DMS53 treated with DMSO at 0.1 percent for 48 hours (cell line): ENCODE results near the gene ATXN1.

Experiments used
- DNase-seq: peaks from one replicate; lab custom pipeline; 2025; ENCODE audit not compliant: unreplicated experiment; lab: John Stamatoyannopoulos, UW

ATXN1 gene

DNA sequence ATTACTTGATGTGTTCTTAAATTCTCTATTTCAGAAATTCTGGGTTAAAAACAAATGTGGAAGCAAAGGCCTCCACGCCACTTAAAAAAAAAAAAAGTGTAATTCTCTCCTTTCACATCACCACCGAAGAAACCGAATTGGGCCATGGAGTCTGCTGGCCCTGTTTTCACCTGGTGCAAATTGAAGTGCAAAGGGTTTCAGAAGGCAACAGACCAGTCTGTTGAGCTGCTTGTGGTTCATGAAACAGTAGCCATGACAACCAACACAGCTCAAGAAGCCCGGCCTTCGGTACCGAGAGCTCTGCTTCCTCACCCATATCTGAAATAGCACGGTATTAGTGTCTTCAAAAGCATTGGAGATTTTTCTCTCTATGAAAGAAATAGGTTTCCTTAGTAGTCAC lies 459.7 kb downstream of the ATXN1 start:
- no peak for DNase-seq

DNA sequence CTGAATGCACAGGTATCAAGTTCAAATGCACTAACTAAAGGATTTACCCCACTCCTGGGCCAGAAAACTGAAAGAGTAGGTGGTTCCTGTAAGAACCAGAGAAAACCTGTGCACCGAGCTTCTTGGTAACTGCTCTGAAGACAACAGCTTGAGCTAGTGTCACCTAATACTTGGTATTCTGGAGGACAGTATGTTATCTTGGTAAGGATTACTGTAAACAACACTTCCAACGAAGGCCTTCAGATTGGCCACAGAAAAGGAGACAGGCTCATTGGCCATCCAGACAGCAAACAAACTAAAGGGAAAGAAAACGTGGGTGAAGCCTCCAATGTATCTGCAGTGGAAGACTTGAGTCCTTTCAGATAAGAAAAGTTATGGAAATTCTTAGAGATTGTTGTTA lies 461.4 kb downstream of the ATXN1 start:
- DNase-seq: no peak

DNA sequence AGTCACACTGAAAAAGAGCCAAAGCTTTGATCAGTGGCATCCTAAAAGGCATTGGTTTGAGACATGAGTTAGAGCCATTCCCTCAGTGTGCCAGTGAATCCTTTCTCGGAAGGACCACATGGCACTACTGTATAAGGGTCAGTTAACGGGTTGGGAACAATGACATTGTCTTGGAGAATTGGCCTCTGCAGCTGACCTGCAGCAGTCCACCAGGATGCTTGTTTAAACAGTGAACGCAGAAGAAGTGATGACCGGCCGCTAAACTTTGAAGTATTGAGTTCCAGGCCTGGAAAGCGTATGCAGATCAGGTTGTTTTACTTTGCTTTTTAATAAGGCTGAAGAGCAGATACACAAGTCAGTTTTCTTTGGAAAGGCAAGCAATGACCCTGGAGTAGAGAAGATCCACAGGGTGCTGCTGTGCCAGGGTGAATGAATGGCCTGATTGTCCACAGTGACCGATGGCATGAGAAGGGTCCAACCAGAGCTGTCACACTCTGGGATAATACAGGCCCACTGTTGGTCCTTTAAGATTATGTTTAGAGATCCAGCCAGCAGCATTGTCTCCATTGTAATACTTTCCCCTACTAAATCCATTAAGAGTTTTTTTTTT lies 465.1 kb downstream of the ATXN1 start:
- DNase-seq: no peak

DNA sequence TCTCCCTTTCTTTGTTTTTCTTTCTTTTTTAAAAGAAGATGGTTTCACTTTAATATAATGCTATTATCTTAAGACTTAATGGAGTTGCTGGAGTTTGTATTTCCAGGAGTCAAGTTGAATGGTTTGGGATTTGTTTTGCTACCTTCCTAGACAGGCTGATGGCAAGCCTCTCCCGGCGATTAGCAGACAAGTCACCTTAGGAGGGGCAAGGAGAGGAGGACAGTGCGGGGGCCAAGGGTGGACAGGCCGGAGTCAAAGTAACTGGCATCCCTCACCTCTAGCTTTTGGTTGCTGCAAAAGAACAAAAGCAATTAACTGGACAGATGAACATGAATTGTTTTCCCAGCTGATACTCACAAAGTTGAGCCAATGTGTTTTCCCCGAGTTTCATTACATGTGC lies 465.8 kb downstream of the ATXN1 start:
- no peak for DNase-seq

DNA sequence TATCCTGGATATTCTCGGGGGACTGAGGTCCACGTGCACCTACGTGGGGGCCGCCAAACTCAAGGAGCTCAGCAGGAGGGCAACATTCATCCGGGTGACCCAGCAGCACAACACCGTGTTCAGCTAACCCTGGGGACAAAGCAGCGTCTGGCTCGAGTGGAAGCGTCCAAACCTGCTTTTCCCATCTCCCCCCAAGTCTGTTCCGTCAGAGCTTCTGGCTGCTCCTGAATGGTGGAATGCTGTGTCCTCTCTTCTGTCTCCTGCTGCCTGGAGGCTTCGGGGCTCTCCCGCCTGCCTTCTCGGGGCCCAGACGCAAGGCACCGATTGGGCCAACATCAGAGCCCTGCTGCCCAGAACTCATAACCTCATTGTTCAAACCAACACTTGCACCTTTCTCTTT lies 466.2 kb downstream of the ATXN1 start:
- DNase-seq: no peak

DNA sequence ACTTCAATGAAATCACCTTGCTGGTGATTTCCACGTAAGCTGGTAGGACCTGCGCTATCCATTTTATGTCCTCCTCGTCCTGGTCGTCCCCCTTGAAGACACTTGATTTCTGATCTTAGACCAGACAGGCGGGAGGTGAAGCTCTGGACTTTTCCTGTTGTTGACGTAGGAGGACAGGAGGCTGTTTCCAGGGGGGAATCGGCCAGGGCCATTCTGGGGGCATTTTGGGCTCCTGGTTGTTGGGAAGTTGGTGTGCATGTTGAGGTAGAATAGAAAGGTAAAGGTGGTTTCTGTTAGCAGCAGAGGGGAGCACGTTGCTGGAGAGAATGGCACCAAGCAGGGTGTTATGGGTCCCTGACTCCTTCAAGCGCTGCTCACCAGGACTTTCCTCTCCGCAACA lies 466.9 kb downstream of the ATXN1 start:
- no peak for DNase-seq

DNA sequence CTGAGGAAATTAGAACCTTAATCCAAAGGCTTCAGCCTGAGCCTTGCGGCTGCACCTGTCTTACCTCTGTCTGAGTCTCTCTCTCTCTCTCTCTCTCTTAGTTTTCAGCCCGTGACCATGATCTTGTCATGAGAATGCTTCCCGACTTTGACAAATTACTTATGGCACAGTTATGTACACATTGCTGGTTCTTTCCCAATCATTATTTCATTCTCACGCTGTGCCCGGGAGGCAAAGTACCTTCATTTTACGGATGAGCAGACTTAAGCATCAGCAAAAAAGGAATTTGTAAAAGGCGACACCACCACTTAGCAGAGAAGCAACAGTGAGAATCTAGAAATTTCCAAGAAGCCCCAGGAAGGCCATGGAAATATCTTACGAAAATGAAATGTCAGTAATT lies 468.3 kb downstream of the ATXN1 start:
- DNase-seq: no peak

DNA sequence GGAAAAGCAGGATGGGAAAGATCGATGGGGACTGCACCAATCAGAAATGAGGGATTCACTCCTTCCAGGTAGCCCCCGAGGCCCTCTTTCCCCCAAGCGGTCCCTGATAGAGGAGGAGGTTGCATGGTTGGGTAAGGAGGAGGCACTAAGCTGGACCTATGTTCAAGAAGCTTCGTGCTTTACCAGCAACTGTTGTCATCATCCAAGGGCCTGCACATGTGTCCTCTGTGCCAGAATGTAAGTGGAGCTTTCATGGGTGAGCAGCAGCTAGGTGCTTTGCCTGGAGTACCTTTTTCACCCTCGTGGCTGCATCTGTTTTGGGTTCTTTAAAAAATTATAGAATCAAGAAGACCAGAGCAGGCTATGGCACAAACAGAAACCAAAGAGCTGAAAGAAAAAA lies 468.8 kb downstream of the ATXN1 start:
- DNase-seq: no peak

DNA sequence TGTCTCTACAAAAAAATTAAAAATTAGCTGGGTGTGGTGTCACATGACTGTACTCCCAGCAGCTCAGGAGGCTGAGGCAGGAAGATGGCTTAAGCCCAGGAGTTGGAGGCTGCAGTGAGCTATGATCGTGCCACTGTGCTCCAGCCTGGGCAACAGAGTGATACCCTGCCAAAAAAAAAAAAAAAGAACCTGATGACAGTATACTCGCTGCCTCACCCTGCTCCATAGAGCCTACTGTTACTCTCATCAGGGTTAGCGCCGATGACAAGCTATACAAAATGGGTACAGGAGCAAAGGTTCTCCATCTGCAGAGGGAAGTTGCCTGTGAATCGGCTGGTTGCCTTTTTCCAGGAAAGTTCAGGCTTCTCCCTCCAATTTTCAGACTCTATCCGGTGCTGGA lies 469.5 kb downstream of the ATXN1 start:
- no peak for DNase-seq

DNA sequence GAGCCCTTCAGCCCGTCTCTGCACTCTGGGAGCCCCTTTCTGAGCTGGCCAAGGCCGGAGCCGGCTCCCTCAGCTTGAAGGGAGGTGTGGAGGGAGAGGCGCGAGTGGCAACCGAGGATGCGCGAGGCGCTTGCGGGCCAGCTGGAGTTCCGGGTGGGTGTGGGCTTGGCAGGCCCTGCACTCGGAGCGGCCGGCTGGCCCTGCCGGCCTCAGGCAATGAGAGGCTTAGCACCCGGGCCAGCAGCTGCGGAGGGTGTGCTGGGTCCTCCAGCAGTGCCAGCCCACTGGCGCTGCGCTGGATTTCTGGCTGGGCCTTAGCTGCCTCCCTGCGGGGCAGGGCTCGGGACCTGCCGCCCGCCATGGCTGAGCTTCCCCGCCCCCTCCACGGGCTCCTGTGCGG lies 473.1 kb downstream of the ATXN1 start:
- DNase-seq: no peak

DNA sequence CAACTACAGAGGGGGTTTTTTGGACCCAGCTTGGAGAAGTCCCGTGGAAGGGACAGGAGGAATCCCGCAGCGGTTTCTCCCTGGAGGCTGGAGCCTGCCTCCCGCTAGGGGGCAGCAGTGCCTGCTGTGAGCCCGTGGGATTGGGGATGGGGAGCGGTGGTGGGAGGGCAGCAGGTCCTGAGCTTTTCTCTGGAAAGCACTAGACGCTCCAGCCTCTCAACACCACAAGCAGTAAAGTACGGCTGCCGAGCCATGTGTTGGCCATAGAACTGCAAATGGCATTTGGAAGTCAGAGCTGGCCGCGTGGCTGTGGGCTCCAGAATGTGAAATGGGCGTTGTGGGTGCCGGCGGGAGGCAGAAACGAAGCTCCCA lies 475.1 kb downstream of the ATXN1 start:
- no peak for DNase-seq

DNA sequence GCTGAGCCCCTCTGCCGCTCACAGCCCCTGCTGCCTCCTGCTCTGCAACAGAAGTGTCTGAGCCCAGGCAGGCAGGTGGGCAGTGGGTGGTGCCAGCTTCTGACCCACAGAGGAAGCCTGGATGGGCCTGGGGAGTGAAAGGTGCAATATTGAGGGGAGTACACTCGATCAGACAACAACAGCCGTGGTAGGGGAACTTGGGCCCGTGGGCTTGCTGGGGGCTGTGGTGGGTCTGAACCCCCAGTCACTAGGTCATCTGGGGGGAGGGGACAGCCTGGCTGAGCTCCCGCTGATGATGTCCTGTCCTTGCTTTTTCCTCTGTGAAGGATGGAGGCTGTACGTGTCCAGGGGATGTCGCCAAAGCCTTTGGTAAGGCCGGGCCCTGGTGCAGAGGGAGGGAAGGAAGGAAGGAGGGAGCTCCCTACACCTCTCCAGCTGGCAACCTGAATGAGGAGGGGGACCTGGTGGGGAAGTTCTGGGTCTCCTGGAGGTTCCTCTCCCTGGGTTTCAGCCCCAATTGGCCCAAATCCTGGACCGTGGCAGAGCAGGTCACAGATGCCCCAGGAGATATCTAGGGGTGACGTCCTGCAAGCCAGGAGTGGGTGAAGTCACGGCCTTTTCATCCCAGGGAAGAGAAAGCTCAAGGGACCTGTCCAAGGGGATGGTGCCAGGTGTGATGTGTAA lies 475.7 kb downstream of the ATXN1 start:
- no peak for DNase-seq

DNA sequence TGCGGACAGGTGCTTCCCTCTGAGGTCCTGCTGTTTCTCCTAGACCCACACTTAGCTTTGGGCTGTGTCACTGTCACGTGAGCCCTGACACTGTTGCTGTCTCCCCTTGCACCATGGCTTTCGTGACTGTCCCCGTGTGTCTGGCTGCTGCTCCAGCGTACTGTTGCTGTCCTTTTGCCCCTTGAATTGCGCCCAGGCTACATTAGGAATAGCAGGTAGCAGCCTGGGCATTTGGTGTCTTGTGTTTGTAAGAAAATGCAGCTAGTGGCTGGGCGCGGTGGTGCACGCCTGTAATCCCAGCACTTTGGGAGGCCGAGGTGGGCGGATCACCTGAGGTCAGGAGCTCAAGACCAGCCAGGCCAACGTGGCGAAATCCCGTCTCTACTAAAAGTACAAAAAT lies 476.8 kb downstream of the ATXN1 start:
- DNase-seq: no peak

DNA sequence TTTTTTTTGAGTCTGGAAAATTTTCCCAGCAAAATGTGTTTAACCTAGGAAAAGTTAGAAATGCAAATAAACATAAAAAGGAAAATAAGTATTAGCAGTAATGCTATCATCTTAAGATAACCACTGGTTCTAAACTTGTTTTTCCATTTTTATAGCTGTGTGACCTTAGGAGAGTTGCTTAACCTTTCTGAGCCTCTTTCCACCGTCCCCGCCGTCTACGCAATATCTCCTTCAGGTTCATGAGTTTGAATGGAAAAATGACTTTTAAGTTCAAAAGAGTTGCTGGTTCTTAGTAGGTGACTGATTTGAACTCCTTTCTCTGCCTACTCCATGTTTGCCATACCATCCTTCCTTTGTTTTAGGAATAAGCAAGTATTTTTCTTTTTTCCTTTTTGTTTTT lies 478.9 kb downstream of the ATXN1 start:
- DNase-seq: no peak

DNA sequence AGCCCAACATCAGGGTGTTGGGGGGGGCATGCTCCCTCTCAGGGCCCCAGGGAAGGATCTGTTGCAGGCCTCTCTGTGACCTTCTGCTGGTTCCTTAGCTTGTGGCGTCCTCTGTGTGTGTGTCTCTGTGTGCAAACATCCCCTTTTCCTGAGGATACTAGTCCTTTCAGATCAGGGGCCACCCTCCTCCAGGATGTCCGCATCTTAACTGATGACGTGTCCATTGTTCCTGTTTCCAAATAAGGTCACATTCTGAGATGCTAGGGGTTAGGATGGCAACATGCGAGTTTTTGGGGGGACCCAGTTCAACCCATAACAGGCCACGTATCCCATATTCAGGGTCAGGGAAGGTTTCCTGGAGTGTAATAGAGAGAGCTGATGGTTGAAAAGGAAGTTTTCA lies 482.0 kb downstream of the ATXN1 start:
- no peak for DNase-seq

DNA sequence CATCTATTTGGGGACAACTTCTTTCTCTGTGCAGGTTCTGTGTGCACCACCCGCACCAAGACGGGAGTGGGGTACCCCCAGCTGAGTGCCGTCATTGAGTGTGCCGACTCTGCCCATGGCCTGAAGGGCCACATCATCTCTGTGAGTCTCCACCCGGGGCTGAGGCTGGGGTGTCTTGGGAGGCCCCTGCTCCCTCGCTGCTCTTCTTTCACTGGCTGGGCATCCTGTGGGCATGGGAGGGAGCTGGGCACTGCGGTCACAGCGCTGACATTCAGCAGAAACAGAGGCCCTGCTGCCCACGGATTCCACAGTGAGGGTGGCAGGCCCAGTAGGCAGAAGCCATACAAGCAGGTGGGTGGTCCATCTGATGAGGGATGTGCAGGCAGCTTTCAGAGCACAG lies 482.5 kb downstream of the ATXN1 start:
- no peak for DNase-seq

DNA sequence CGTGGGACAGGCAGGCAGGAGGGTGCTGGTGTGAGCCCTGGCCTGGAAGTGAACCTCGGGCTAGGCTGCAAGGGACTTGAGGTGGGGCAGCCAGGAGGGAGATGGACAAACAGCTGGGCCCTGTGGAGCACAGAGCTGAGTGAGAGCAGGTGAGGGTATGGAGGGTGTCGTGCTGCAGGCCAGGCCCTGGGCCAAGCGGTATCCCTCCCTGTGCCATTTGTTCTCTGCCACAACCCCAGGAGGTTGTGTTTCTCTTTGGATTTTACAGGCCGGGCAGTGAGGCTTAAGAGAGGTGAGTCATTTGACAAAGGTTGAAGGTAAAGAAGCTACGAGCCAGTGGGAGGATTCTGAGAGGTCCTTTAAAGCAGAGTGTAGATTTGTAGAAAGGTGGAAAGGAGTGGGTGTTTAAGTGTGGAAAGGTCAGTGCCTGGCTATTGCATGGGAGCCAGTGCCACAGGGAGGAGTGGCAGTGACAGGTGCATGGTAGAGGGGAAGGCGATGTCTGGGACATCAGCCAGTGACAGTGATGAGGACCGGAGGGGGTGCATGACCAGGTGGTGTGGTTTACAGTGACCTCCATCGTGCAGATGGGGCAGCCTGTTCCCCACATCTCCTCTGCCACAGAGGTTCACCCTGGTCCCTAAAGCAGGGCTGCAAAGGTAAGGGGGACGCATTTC lies 483.1 kb downstream of the ATXN1 start:
- DNase-seq: peak; percentile 57

DNA sequence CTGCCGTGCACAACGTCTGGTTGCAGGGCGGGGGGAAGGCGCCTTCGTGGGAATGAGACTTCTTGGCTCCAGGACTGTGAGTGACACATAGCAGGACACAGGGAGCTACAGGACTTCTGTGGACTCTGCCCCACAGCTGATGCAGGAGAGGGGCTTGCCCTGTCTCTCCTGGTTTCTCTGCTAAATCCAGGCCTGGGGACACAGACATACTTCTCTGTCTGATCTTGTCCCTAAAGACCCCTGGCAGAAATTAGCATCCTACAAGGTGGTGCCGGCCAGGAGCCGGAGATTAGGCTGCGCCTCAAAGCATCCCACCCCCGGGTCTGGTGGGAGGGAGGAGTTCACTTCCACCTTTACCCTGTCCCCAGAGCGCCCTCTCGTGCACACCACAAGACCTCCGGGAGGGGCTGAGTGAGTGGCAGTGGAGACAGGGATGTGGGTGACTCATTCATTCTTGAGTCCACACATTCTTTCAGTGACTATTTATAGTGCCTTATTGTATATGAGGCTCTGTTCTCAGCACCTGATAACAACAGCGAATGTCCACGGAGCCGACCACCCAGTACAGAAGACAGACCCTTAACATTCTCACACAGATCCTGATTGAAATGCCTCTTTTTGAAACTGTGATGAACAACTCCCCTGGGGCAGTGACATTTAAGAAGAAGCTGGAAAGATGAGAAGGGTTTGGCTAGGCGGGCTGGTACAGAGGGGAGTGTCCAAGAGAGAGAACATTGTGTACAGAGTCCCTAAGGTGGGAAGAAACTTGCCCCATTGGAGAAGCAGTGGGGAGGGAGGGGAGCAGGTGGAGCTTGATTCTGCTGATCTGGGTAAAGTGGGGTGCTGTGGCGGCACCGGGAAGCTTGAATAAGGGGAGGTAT lies 483.9 kb downstream of the ATXN1 start:
- DNase-seq: peak; percentile 79

DNA sequence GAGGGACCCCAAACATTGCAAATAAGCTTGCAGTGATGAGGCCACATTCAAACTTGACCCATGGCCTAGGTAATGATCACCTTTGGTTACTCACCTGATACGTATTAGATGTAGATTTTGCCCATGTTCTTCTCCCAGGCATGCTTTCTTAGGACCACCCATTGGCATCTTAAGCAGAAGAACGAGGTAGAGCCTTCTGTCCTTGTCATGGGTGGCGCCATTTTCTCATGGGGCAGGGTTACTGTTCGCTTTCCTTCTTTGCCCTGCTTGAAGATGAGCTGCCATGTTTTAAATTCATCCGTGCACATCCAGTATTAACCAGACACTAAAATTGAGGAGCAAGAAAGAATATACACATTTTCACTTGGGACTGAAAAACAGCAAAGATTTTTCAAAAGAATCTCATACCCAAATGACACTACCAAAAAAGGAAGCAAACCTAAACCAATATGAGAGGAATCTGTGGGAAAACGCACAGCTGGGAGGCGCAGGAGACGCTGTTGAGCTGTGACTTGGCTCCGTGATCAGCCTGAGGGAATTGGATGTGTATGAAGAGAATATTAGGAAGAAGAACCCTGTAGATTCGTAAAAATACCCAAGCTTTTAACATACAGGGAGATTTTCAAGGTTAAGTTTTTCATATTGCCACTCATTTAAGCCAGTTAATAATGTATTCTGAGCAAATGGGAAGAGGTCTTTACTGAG lies 486.2 kb downstream of the ATXN1 start:
- no peak for DNase-seq

DNA sequence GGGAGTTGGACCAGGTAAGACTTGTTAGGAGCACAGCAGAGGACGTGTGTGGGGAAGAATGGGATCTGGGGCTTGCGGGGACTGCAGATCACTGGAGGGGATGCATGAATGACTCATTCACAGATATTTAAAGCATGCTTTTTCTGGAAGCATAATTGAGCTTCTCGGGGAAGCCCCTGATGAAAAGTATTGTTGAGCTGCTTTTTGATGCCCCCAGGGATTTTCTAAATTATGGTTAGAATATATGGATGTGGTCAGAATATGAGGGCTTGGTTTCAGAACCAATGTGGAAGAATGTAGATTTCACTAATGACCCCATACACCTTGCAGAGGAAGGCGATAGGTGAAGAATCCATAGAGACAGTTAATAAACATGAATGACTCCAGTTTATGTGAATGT lies 486.8 kb downstream of the ATXN1 start:
- no peak for DNase-seq

DNA sequence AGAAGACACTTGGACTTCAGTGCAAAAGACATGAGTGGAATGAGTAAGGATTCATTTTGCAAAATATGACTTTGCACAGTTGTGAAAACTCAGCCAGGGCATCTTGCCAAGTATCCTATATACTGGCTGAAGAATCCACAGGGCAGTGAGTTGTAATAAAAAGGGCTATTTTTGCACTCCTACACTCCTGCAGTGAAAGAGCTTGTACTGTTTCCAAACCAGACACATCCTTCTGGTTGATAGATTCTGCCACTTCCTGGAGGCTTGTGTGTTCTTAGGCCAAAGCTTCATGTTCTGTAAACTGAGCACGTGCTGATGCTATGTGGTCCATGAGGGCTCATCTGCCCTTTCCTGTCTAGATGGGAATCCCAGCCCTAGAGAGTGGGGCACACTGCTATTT lies 488.0 kb downstream of the ATXN1 start:
- DNase-seq: no peak
